ENCODE results near the gene ENOX2. TPM values are rescaled to one million over a fixed set of nuclear protein-coding genes. Genes with fewer than 3 reads are reported as not detected.

ENOX2 gene
- polyA plus RNA-seq, 1 donor (not counting 4 experiments of a cell fraction or from before 2014, with no cell fraction given): 24.5 TPM

- Histone ChIP-seq H3K9me3 (ENCODE audit: control insufficient read depth, low read depth, low read length) (no peaks in the 10 kb centered on the region), H3K27me3 (ENCODE audit: control insufficient read depth, extremely low read depth, insufficient read depth, low read length) (no peaks in the 10 kb centered on the region), H2AFZ (ENCODE audit: control insufficient read depth, low read length) (no peak overlapping the region), H3K4me3 (ENCODE audit: control insufficient read depth in 2 of 3, extremely low read depth in 1 of 3, insufficient read depth in 2 of 3, low read depth in 1 of 3, low read length in 3 of 3) (no peak overlapping the region), H3K9me1 (ENCODE audit: control insufficient read depth, extremely low read depth, insufficient read depth, low read length) (no peaks in the 10 kb centered on the region), H3K27ac (ENCODE audit: control insufficient read depth, insufficient read depth, low read length) (no peak overlapping the region), H4K20me1 (ENCODE audit: control insufficient read depth, extremely low read depth, insufficient read depth, low read length) (no peaks in the 10 kb centered on the region), H3K4me1 (ENCODE audit: control insufficient read depth, extremely low read depth, insufficient read depth, low read length) (no peaks in the 10 kb centered on the region), H3K9ac (ENCODE audit: control insufficient read depth, extremely low read depth, insufficient read depth, low read length) (no peak overlapping the region), H3K79me2 (ENCODE audit: control insufficient read depth, insufficient read depth, low read length) (no peaks in the 10 kb centered on the region), H3K4me2 (ENCODE audit: control insufficient read depth, extremely low read depth, insufficient read depth, low read depth, low read length) (no peak overlapping the region), H3K36me3 (ENCODE audit: control insufficient read depth in 2 of 2, extremely low read depth in 1 of 2, insufficient read depth in 2 of 2, low read length in 2 of 2) (no peaks in the 10 kb centered on the region)
- DNase-seq (ENCODE audit: low read depth, low spot score): no peak
- FAIRE-seq: no peak
- dilution Hi-C loops (cut with MboI; ENCODE audit: extremely low pct_ligation_motif_present, low sequenced_read_pairs): no loop called here
- TF ChIP-seq CTCF (optimal IDR thresholded peaks at IDR 0.05 in 1 of 3, IDR thresholded peaks at IDR 0.05 in 1 of 3, conservative IDR thresholded peaks at IDR 0.05 in 1 of 3; ENCODE audit: extremely low read depth in 1 of 3, insufficient read depth in 2 of 3, low read length in 3 of 3) (no peak), EZH2 (IDR thresholded peaks at IDR 0.05; ENCODE audit: low read length) (no peak)
Measured at GRCh38 chrX:130848763-130849162, 54.2 kb downstream of the ENOX2 start.

DNA sequence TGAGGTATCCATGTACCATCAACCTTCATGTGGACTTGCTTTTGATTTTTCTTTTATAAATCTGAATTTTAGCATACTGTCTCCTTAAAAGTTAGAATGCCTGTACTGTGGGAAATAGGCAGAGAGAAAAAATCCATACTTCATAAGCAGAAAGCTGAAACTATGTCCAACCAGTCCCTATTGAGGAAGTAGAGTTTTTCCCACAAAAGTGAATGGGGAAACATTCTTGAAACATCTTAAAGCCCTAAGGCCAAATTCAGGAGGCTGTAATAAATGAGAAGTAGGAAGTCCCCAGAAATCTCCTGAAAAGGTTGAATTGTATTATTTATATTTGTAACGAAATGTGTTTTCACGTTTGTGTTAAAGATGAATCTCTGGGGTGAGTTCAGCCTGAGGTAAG is 56.3 kb downstream of the ENOX2 start:
- no peak overlapping the region for H2AFZ ChIP-seq (ENCODE audit: control insufficient read depth, low read length)
- dilution Hi-C loops (cut with MboI; ENCODE audit: extremely low pct_ligation_motif_present, low sequenced_read_pairs): no loop called here
- H3K79me2 ChIP-seq (ENCODE audit: control insufficient read depth, insufficient read depth, low read length): no peaks in the 10 kb centered on the region
- no peak overlapping the region for H3K4me2 ChIP-seq (ENCODE audit: control insufficient read depth, extremely low read depth, insufficient read depth, low read depth, low read length)
- H3K27me3 ChIP-seq (ENCODE audit: control insufficient read depth, extremely low read depth, insufficient read depth, low read length): no peaks in the 10 kb centered on the region
- no peak overlapping the region for H3K9ac ChIP-seq (ENCODE audit: control insufficient read depth, extremely low read depth, insufficient read depth, low read length)
- TF ChIP-seq CTCF (optimal IDR thresholded peaks at IDR 0.05 in 1 of 3, IDR thresholded peaks at IDR 0.05 in 1 of 3, conservative IDR thresholded peaks at IDR 0.05 in 1 of 3; ENCODE audit: extremely low read depth in 1 of 3, insufficient read depth in 2 of 3, low read length in 3 of 3) (no peak), EZH2 (IDR thresholded peaks at IDR 0.05; ENCODE audit: low read length) (no peak)
- H3K9me3 ChIP-seq (ENCODE audit: control insufficient read depth, low read depth, low read length): no peaks in the 10 kb centered on the region
- no peaks in the 10 kb centered on the region for H4K20me1 ChIP-seq (ENCODE audit: control insufficient read depth, extremely low read depth, insufficient read depth, low read length)
- H3K4me3 ChIP-seq (ENCODE audit: control insufficient read depth in 2 of 3, extremely low read depth in 1 of 3, insufficient read depth in 2 of 3, low read depth in 1 of 3, low read length in 3 of 3): no peak overlapping the region
- no peaks in the 10 kb centered on the region for H3K4me1 ChIP-seq (ENCODE audit: control insufficient read depth, extremely low read depth, insufficient read depth, low read length)
- H3K27ac ChIP-seq (ENCODE audit: control insufficient read depth, insufficient read depth, low read length): no peak overlapping the region
- DNase-seq (ENCODE audit: low read depth, low spot score) (no peak), FAIRE-seq (no peak)
- no peaks in the 10 kb centered on the region for H3K36me3 ChIP-seq (ENCODE audit: control insufficient read depth in 2 of 2, extremely low read depth in 1 of 2, insufficient read depth in 2 of 2, low read length in 2 of 2)
- H3K9me1 ChIP-seq (ENCODE audit: control insufficient read depth, extremely low read depth, insufficient read depth, low read length): no peaks in the 10 kb centered on the region
